HG02623 (cell line): ENCODE measurements around the gene HTD2.

Experiments
- ATAC-seq: cut with Tn5 transposase; IDR thresholded peaks from one replicate; pipeline ENCODE4 v1.9.1; 2021; ENCODE audit warnings: moderate library complexity; ENCODE audit not compliant: unreplicated experiment

The HTD2 gene

DNA sequence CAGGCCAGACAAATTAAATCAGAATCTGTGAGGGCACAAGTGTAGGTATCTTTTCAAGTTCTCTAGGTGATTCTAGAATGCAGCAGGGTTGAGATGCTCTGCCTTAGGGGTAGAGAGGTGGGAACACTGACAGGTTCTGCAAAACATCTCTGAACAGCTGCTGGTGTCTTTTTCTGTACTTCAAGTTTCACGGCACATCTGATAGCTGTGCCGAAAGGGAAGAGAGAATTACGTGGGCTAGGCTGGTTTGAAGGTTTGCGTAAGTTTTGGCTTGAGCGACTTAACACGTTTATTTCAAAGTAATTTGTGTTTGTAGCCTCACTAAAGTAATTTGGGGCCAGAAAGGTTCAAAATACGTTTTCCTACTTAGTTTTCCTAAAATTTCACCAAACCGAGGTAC is 48.9 kb downstream of the HTD2 start:
- no peak for ATAC-seq

DNA sequence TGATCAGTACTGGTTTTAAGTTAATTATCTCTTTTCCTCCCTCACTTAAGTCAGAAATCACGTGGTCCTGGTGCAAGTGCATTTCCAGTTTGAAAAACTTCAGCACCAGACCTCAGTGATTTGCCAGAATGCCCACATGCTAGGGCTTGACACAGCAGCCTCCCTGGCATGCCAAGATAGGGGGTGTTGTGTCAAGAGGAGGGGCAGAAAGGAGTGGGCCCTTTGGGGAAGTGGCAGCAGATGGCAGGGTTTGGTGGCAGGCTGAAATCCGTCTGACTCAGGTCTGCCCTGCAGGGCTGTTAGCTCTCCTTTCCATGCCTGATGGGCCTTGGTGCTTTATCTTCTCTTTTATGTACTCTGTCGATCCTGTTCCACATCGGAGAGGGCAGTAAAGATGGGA is 49.7 kb downstream of the HTD2 start:
- no peak for ATAC-seq

DNA sequence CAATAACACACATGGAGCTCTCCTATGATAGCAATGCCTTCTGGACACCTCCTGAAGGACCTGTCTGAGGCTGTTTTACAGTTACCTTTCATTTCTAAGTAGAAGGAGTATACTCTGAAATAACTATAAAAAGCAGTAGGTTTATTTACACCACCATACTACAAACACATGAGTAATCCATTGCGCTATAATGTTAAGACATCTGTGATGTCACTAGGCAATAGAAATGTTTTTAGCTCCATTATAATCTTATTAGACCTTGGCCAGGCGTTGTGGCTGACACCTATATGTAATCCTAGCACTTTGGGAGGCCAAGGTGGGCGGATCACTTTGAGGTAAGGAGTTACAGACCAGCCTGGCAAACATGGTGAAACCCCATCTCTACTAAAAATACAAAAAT is 51.1 kb downstream of the HTD2 start:
- no peak for ATAC-seq

DNA sequence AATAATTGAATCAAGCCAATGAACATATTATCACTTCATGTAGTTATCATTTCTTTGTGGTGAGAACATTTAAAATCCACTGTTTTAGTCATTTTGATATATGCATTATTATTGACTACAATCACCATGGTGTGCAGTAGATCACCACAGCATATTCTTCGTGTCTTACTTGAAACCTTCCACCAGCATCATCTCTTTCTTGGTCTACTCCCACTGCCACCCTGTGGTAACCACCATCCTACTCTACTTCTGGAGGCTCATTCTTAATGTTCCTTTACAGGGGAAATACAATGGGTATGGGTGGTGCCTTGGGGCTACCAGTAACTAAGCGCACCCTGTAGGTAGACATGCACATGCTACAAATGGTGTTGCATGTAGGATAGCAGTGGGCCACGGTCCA is 51.8 kb downstream of the HTD2 start:
- no peak for ATAC-seq

GRCh38 chr3:58358808-58359207 is 52.5 kb downstream of the HTD2 start:
- ATAC-seq: no peak

GRCh38 chr3:58359621-58360020 is 53.3 kb downstream of the HTD2 start:
- no peak for ATAC-seq

- no peak for ATAC-seq
Measured at GRCh38 chr3:58361866-58362265, 55.5 kb downstream of the HTD2 start.

DNA sequence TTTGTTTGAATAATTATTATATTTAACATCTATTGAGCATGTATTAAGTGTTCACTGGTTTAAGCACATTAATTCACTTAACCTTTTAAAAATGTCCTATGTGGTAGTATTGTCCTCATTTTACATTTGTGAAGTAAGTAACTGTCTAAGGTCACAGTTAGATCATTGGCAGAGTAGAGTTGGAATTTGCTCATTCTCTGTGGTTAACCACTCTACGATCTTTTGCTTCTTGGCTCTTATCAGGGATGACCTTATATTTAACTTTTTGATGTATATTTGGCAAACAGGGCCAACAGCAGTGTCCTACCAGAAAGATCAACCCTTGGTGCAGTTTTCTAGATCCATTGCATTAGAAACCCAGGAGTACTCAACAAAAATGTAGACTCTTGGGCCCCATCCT is 60.4 kb downstream of the HTD2 start:
- no peak for ATAC-seq

GRCh38 chr3:58369038-58369437 is 62.7 kb downstream of the HTD2 start:
- no peak for ATAC-seq
